ENCODE data around the gene MED13L. TPM values are rescaled to one million over a fixed set of nuclear protein-coding genes. Genes with fewer than 3 reads are reported as not detected.

The MED13L gene
- polyA plus RNA-seq, 1 of the 3 experiments (the other 2 are of a cell fraction): 17.1 TPM

GRCh38 chr12:116148844-116149243 is 128.6 kb downstream of the MED13L start:
- 80% methylated on average over 3 of the region's 3 CpGs for WGBS (ENCODE audit: low lambda C conversion rate)
- H3K4me2 ChIP-seq: no peak overlapping the region
- H3K27ac ChIP-seq (ENCODE audit: low read depth in 2 of 2, low read length in 1 of 2): peak overlapping the region in 1 of 2 experiments; percentile 60; a peak in 1 of 4 replicates

GRCh38 chr12:116146386-116146785 is 131.1 kb downstream of the MED13L start:
- ChIA-PET CTCF (no interaction called here), POLR2A (no interaction called here)
- no peaks in the 10 kb centered on the region for H3K9me2 ChIP-seq
- no peak overlapping the region for H3K4me2 ChIP-seq
- peaks cover 97% of the 10 kb centered on the region for H3K79me2 ChIP-seq (ENCODE audit: insufficient read depth)
- no peaks in the 10 kb centered on the region for H3K27me3 ChIP-seq (ENCODE audit: insufficient read depth)
- no peak overlapping the region for H3K27ac ChIP-seq (ENCODE audit: low read depth in 2 of 2, low read length in 1 of 2)
- DNase-seq: no peak
- 87% methylated on average over 8 of the region's 8 CpGs for WGBS (ENCODE audit: low lambda C conversion rate)
- H3K36me3 ChIP-seq (replicated peaks in 1 of 2; ENCODE audit: control insufficient read depth in 1 of 2, insufficient read depth in 2 of 2, low read length in 1 of 2): no peaks in the 10 kb centered on the region
- no peak for TF ChIP-seq GABPA (IDR thresholded peaks at IDR 0.05; ENCODE audit: low read depth)
- TF ChIP-seq IRF3 (IDR thresholded peaks at IDR 0.05; ENCODE audit: low read depth, low read length): no peak
- no peak for TF ChIP-seq FOXM1 (IDR thresholded peaks at IDR 0.05; ENCODE audit: low read depth)
- no peak for TF ChIP-seq ELF1 (IDR thresholded peaks at IDR 0.05)
- no peak for TF ChIP-seq FOSL2 (IDR thresholded peaks at IDR 0.05; ENCODE audit: borderline replicate concordance, low read depth)
- TF ChIP-seq CHD2 (IDR thresholded peaks at IDR 0.05; ENCODE audit: low read length, partially characterized antibody): no peak
- TF ChIP-seq JUND (IDR thresholded peaks at IDR 0.05): no peak
- no peak for TF ChIP-seq SIN3A (IDR thresholded peaks at IDR 0.05; ENCODE audit: borderline replicate concordance, low read depth, low read length)
- TF ChIP-seq FOXJ3 (CRISPR knock-in tag; IDR thresholded peaks at IDR 0.05): no peak
- no peak for TF ChIP-seq MAX (IDR thresholded peaks at IDR 0.05; ENCODE audit: low read depth)
- TF ChIP-seq ZBTB33 (IDR thresholded peaks at IDR 0.05; ENCODE audit: borderline replicate concordance, low read depth): no peak
- no peak for TF ChIP-seq TCF12 (IDR thresholded peaks at IDR 0.05)
- no peak for TF ChIP-seq GATA2 (CRISPR knock-in tag; IDR thresholded peaks at IDR 0.05)
- peaks cover 97% of the 10 kb centered on the region for H4K20me1 ChIP-seq (ENCODE audit: insufficient read depth)
- peaks cover 38 to 48% of the 10 kb centered on the region in 2 experiments; a peak in 3 of 4 replicates for H3K4me1 ChIP-seq (ENCODE audit: control insufficient read depth in 1 of 2, insufficient read depth in 2 of 2, low read depth in 1 of 2, low read length in 1 of 2)
- H3K9ac ChIP-seq: no peak overlapping the region
- no peaks in the 10 kb centered on the region for H3K9me3 ChIP-seq
- H2AFZ ChIP-seq (ENCODE audit: low read depth): no peak overlapping the region
- H3K4me3 ChIP-seq (ENCODE audit: low read depth in 2 of 2, low read length in 1 of 2): no peak overlapping the region
- peaks cover 51% of the 10 kb centered on the region for H3F3A ChIP-seq (replicated peaks; ENCODE audit: insufficient read depth)

More at GRCh38 chr12:116148844-116149243, 128.6 kb downstream of the MED13L start:
- peaks cover 44 to 55% of the 10 kb centered on the region in 2 experiments for H3K4me1 ChIP-seq (ENCODE audit: control insufficient read depth in 1 of 2, insufficient read depth in 2 of 2, low read depth in 1 of 2, low read length in 1 of 2)
- CTCF ChIA-PET: interaction anchor here (0.9 to 2.0 kb wide), 2 partner anchors 8 to 87 kb away, joined by 4 to 10 read pairs; no protein-coding TSS in a partner anchor
- TF ChIP-seq USF2 (IDR thresholded peaks at IDR 0.05; ENCODE audit: borderline replicate concordance, low read depth, low read length): no peak
- no peak for TF ChIP-seq EZH2phosphoT487 (IDR thresholded peaks at IDR 0.05; ENCODE audit: borderline replicate concordance, low read depth)
- no peak for TF ChIP-seq CTCF (IDR thresholded peaks at IDR 0.05)
- no peak for TF ChIP-seq TAF1 (IDR thresholded peaks at IDR 0.05; ENCODE audit: borderline replicate concordance, low read depth, low read length)
- H3K4me3 ChIP-seq (ENCODE audit: low read depth in 2 of 2, low read length in 1 of 2): no peak overlapping the region
- POLR2A ChIA-PET: no interaction called here
- no peaks in the 10 kb centered on the region for H3K36me3 ChIP-seq (replicated peaks in 1 of 2; ENCODE audit: control insufficient read depth in 1 of 2, insufficient read depth in 2 of 2, low read length in 1 of 2)
- no peaks in the 10 kb centered on the region for H3K27me3 ChIP-seq (ENCODE audit: insufficient read depth)
- no peak overlapping the region for H3K9ac ChIP-seq
- peaks cover 48% of the 10 kb centered on the region for H3F3A ChIP-seq (replicated peaks; ENCODE audit: insufficient read depth)
- peaks cover 100% of the 10 kb centered on the region for H3K79me2 ChIP-seq (ENCODE audit: insufficient read depth)
- no peak for DNase-seq
- no peaks in the 10 kb centered on the region for H3K9me3 ChIP-seq
- no peaks in the 10 kb centered on the region for H3K9me2 ChIP-seq
- peaks cover 97% of the 10 kb centered on the region for H4K20me1 ChIP-seq (ENCODE audit: insufficient read depth)
- no peak overlapping the region for H2AFZ ChIP-seq (ENCODE audit: low read depth)

All from SK-N-SH (cell line).